HEK293T (cell line): ENCODE data around the gene GLYATL3.

Source experiments
- CTCF ChIA-PET: fragments of 350-600 bp; formaldehyde crosslinking; extraction: SDS; loops from one replicate; lab custom pipeline; 2021; ENCODE audit warnings: antibody characterized with exemption, inconsistent platforms; lab: Yijun Ruan, JAX
- POLR2A ChIA-PET: fragments of 350-600 bp; formaldehyde crosslinking; extraction: SDS; loops from one replicate; lab custom pipeline; 2020; ENCODE audit warnings: antibody characterized with exemption, inconsistent platforms; lab: Yijun Ruan, JAX
- DNase-seq: peaks from one replicate; pipeline ENCODE4 v3.0.0; 2012; ENCODE audit warnings: mixed read lengths; ENCODE audit errors: extremely low spot score
- ARNT ChIP-seq: fragments of 450-650 bp; IDR thresholded peaks from 2 replicates; pipeline ENCODE4 v1.6.1; 2017; ENCODE audit warnings: mild to moderate bottlenecking
- BHLHE40 ChIP-seq: fragments of 450-650 bp; IDR thresholded peaks from 2 replicates; pipeline ENCODE4 v1.6.1; 2016; ENCODE audit warnings: mild to moderate bottlenecking, moderate library complexity, borderline replicate concordance
- CTBP1 ChIP-seq: fragments of 450-650 bp; IDR thresholded peaks from 2 replicates; pipeline ENCODE4 v1.6.1; 2016; ENCODE audit warnings: borderline replicate concordance
- ELF4 ChIP-seq: fragments of 450-650 bp; IDR thresholded peaks from 2 replicates; pipeline ENCODE4 v1.6.1; 2017; ENCODE audit warnings: antibody characterized with exemption
- FOXA1 ChIP-seq: fragments of 450-650 bp; IDR thresholded peaks from 2 replicates; pipeline ENCODE4 v1.6.1; 2016; ENCODE audit warnings: mild to moderate bottlenecking
- FOXK2 ChIP-seq: fragments of 450-650 bp; IDR thresholded peaks from 2 replicates; pipeline ENCODE4 v1.6.1; 2016; ENCODE audit warnings: mild to moderate bottlenecking
- FOXM1 ChIP-seq: fragments of 450-650 bp; IDR thresholded peaks from 2 replicates; pipeline ENCODE4 v1.6.1; 2017; ENCODE audit warnings: mild to moderate bottlenecking, borderline replicate concordance
- HDGF ChIP-seq: fragments of 450-650 bp; IDR thresholded peaks from 2 replicates; pipeline ENCODE4 v1.6.1; 2017; ENCODE audit warnings: antibody characterized with exemption, borderline replicate concordance
- L3MBTL2 ChIP-seq: fragments of 450-650 bp; conservative IDR thresholded peaks from 2 replicates; pipeline ENCODE4 v1.6.1; 2016; ENCODE audit warnings: mild to moderate bottlenecking
- LEF1 ChIP-seq: fragments of 450-650 bp; IDR thresholded peaks from 2 replicates; pipeline ENCODE4 v1.6.1; 2017; ENCODE audit warnings: mild to moderate bottlenecking, borderline replicate concordance
- NFRKB ChIP-seq: fragments of 450-650 bp; IDR thresholded peaks from 2 replicates; pipeline ENCODE4 v1.6.1; 2016; ENCODE audit warnings: mild to moderate bottlenecking, moderate library complexity
- PKNOX1 ChIP-seq: fragments of 450-650 bp; IDR thresholded peaks from 2 replicates; pipeline ENCODE4 v1.6.1; 2016
- SP1 ChIP-seq: fragments of 450-650 bp; IDR thresholded peaks from 2 replicates; pipeline ENCODE4 v1.6.1; 2017
- SUZ12 ChIP-seq: fragments of 450-650 bp; IDR thresholded peaks from 2 replicates; pipeline ENCODE4 v1.6.1; 2016; ENCODE audit warnings: mild to moderate bottlenecking
- TARDBP ChIP-seq: fragments of 450-650 bp; IDR thresholded peaks from 2 replicates; pipeline ENCODE4 v1.6.1; 2016
- ZNF384 ChIP-seq: fragments of 450-650 bp; IDR thresholded peaks from 2 replicates; pipeline ENCODE4 v1.6.1; 2016

GLYATL3 gene

GRCh38 chr6:49557177-49557576 is 57.5 kb downstream of the GLYATL3 start:
- POLR2A ChIA-PET = no interaction called here

DNA sequence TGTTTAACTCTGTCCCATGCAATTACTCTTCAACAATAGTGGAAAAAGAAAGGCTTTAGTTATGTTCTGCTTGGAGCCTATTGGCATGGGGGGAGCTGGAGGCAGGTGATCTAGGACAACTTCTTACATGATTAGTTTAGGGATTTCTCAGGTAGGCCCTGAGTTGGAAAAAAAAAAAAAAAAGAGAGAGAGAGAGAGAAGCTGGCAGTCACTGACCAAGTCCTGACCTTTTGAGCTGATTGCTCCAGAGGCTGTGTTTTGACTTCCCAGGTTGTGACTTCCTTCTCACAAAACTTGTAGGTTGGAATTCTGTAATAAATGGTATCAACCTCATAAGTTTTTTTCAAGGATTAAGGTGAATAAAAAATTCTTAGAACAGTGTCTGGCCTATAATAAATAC is 58.5 kb downstream of the GLYATL3 start:
- POLR2A ChIA-PET = no interaction called here
- CTCF ChIA-PET = no interaction called here
- TF ChIP-seq FOXA1 = no peak
- DNase-seq = no peak

More at GRCh38 chr6:49557177-49557576, 57.5 kb downstream of the GLYATL3 start:
- CTCF ChIA-PET = no interaction called here
- no peak for DNase-seq
- TF ChIP-seq L3MBTL2 (no peak), HDGF (no peak), ARNT (no peak), BHLHE40 (no peak), ELF4 (no peak), PKNOX1 (no peak), LEF1 (no peak), ZNF384 (no peak), FOXA1 (no peak), NFRKB (no peak), SP1 (no peak), CTBP1 (no peak), TARDBP (no peak), FOXM1 (no peak), SUZ12 (no peak), FOXK2 (no peak)

DNA sequence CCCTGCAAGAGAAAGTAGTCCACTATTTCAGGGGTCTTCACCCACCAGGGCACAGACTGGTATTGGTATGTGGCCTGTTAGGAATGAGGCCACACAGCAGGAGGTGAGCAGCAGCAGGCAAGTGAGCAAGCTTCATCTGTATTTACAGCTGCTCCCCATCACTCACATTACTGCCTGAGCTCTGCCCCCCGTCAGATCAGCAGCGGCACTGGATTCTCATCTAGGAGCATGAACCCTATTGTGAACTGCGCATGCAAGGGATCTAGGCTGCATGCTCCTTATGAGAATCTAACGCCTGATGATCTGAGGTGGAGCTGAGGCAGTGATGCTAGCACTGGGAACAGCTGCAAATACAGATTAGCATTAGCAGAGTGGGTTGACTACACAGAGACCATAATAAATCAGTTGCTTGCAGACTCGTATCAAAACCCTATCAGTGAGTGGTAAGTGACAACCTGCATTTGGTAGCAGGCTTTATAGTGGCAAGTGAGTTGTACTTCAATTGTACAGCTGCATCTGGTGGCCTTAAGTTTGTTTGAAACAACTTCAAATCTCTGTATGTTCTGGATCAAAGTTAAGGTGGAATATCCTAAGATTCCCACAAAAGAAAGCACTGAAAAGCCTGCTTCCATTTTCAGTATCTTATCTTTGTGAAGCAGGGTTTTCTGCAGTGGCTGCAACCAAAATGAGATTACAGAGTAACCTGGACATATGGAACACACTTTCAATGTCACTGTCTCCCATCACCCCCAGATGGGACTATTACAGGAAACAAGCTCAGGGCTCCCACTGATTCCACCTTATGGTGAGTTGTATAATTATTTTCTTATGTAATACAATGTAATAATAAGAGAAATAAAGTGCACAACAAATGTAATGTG is 63.5 kb downstream of the GLYATL3 start:
- DNase-seq = no peak
- ChIA-PET CTCF (interaction anchor here (1.5 kb wide), 1 partner anchor 32 kb away, joined by 3 read pairs; no protein-coding TSS in a partner anchor), POLR2A (no interaction called here)
- TF ChIP-seq HDGF (no peak), LEF1 (no peak), NFRKB (no peak), FOXK2 (no peak), PKNOX1 (no peak), FOXA1 (no peak), FOXM1 (no peak), ELF4 (no peak), SUZ12 (no peak), BHLHE40 (no peak), ZNF384 (no peak), SP1 (no peak), TARDBP (no peak)

DNA sequence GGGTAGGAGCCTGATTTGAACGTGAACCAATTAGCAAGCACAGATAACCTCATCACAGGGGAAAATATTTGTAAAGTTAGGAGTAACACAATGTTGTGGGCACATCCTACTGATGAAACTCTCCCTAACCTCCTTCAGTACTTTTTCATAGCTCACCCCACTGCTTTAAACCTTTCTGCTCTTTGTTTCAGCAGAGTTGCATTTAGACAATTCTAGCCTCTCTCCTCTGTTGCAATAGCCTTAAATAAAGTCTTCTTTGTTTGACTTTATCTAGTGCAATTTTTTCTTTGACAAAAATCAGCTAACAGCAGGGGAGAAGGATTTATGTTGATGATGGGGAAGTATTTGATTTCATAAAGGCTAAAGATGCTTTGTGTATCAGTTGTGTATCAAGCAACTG is 64.8 kb downstream of the GLYATL3 start:
- no peak for TF ChIP-seq CTBP1
- ChIA-PET CTCF (no interaction called here), POLR2A (no interaction called here)
- no peak for DNase-seq

- ChIA-PET CTCF (no interaction called here), POLR2A (no interaction called here)
- DNase-seq = no peak
- no peak for TF ChIP-seq L3MBTL2
- no peak for TF ChIP-seq PKNOX1
- no peak for TF ChIP-seq ELF4
- TF ChIP-seq LEF1 = no peak
- no peak for TF ChIP-seq ARNT
- TF ChIP-seq TARDBP = no peak
- TF ChIP-seq FOXA1 = no peak
- TF ChIP-seq NFRKB = no peak
- no peak for TF ChIP-seq FOXM1
- no peak for TF ChIP-seq FOXK2
- TF ChIP-seq SUZ12 = no peak
- no peak for TF ChIP-seq ZNF384
- no peak for TF ChIP-seq HDGF
- TF ChIP-seq CTBP1 = no peak
These were observed 65.5 kb downstream of the GLYATL3 start for GRCh38 chr6:49565261-49565660.

DNA sequence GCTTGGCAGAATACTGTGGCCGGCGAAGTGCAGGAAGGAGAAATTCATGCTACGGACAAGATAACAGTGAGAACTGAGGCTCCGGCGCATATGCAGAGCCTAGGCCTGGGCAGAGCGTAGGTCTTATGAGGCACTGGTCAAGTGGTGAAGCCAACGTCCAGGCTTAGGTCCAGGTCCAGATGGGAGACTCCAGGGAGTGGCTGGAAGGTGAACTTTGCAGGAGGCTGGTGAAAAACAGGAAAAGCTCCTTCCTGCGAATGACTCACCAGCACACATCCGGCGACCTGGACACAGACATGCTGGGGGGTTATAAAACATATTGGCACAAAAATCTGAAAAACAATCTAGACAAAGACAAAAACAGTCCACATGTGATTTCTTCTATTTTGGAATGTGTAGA is 66.1 kb downstream of the GLYATL3 start:
- POLR2A ChIA-PET = no interaction called here
- TF ChIP-seq BHLHE40 = no peak
- no peak for TF ChIP-seq L3MBTL2
- no peak for TF ChIP-seq FOXM1
- no peak for TF ChIP-seq NFRKB
- DNase-seq = no peak
- CTCF ChIA-PET = no interaction called here
